Lower lobe of right lung (tissue), 2 donors: Measurements from ENCODE around the gene ABTB2. TPM values are rescaled to one million over a fixed set of nuclear protein-coding genes. Genes with fewer than 3 reads are reported as not detected.

Source experiments
- ATAC-seq, 2 donors: fragments of 200-7000 bp; cut with Tn5 transposase; one replicate each; pipeline ENCODE4 v1.9.1; 2020 to 2022; ENCODE audit warnings: mild to moderate bottlenecking in 2 of 2, moderate library complexity in 2 of 2
- DNase-seq: peaks from one replicate; pipeline ENCODE4 v3.0.0-alpha.2; 2020
- H3K27ac ChIP-seq: fragments of 200-600 bp; one replicate; pipeline ENCODE4 v1.8.0; 2022
- H3K27me3 ChIP-seq: fragments of 200-600 bp; one replicate; pipeline ENCODE4 v1.8.0; 2022; ENCODE audit warnings: low read depth
- H3K36me3 ChIP-seq: fragments of 200-600 bp; one replicate; pipeline ENCODE4 v1.8.0; 2022; ENCODE audit warnings: mild to moderate bottlenecking
- H3K4me1 ChIP-seq: fragments of 200-600 bp; one replicate; pipeline ENCODE4 v1.8.0; 2022
- H3K4me3 ChIP-seq: fragments of 200-600 bp; one replicate; pipeline ENCODE4 v1.8.0; 2022; ENCODE audit warnings: mild to moderate bottlenecking
- H3K9me3 ChIP-seq: fragments of 200-600 bp; one replicate; pipeline ENCODE4 v1.8.0; 2022
- intact Hi-C: fragments of 100-400 bp; cut with DNase I; formaldehyde crosslinking; loops from one replicate; pipeline ENCODE4 v1.11.0; 2022
- long read RNA-seq: library from polyadenylated mRNA; unstranded; transcript quantifications from one replicate; pipeline ENCODE4 v2.0.0, GENCODE V29; 2021
- total RNA-seq: library from RNA; stranded (reverse); fragmentation: NEBNext Ultra II Directional; extraction: Animal tissue kit (Norgen Biotek cat#: 25700); gene quantifications from one replicate; pipeline ENCODE4 v1.2.1, GENCODE V29; 2021
- TF ChIP-seq, protein P1 (sequence below): fragments of 200-600 bp; IDR thresholded peaks from one replicate; pipeline ENCODE4 v1.8.0; 2022; ENCODE audit warnings: antibody characterized with exemption, mild to moderate bottlenecking
- donor health status: DM: no; HTN: yes; CAD: no; lungs with severe emphysema.

The ABTB2 gene
- 2.7 TPM for total RNA-seq
- long read RNA-seq, result 0 reads

DNA sequence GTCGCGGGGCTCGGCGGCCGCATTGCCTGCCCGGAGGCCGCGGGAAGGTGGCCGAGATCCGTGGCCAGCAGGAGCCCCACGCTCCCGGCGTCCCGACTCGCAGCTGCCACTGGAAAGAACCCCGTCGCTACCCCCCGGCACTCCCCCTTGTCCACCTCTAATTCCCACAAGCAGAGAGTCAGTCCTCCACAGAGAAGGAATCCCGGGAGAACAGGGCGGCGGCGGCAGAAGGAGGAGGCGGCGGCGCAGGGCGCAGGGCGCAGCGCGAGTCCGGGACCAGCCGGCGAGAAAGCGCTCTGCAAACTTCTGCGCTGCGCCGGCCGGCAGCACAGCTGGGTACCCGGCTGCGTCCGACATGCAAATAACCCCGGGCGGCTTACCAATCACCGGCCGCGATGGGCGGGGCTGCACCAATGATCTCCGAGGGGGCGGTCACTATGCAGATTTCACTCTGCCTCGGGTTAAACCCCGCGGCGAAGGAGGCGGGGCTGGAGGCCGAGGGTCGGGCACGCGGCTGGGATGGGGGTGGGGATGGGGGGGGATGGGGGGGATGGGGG is at the start of gene ABTB2:
TSS of gene ABTB2 (minus strand) at position 310 of the 557 bp plus-strand sequence.
- H3K27me3 ChIP-seq, result peaks cover 19% of the 10 kb centered on the region
- DNase-seq (peak; percentile 99), ATAC-seq (peak; percentile 96 to 98)
- no peaks in the 10 kb centered on the region for H3K9me3 ChIP-seq
- H3K27ac ChIP-seq, result peak within 1 kb of the TSS; percentile 59
- TF ChIP-seq, protein P1, sequence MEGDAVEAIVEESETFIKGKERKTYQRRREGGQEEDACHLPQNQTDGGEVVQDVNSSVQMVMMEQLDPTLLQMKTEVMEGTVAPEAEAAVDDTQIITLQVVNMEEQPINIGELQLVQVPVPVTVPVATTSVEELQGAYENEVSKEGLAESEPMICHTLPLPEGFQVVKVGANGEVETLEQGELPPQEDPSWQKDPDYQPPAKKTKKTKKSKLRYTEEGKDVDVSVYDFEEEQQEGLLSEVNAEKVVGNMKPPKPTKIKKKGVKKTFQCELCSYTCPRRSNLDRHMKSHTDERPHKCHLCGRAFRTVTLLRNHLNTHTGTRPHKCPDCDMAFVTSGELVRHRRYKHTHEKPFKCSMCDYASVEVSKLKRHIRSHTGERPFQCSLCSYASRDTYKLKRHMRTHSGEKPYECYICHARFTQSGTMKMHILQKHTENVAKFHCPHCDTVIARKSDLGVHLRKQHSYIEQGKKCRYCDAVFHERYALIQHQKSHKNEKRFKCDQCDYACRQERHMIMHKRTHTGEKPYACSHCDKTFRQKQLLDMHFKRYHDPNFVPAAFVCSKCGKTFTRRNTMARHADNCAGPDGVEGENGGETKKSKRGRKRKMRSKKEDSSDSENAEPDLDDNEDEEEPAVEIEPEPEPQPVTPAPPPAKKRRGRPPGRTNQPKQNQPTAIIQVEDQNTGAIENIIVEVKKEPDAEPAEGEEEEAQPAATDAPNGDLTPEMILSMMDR, result no peak
- H3K4me1 ChIP-seq, result peaks cover 31% of the 10 kb centered on the region
- H3K4me3 ChIP-seq, result peak within 1 kb of the TSS; percentile 71
- H3K36me3 ChIP-seq, result no peaks in the 10 kb centered on the region
- intact Hi-C loops, result loop anchor here (5.0 kb wide), 2 partner anchors 185 to 360 kb away; no protein-coding TSS in a partner anchor

DNA sequence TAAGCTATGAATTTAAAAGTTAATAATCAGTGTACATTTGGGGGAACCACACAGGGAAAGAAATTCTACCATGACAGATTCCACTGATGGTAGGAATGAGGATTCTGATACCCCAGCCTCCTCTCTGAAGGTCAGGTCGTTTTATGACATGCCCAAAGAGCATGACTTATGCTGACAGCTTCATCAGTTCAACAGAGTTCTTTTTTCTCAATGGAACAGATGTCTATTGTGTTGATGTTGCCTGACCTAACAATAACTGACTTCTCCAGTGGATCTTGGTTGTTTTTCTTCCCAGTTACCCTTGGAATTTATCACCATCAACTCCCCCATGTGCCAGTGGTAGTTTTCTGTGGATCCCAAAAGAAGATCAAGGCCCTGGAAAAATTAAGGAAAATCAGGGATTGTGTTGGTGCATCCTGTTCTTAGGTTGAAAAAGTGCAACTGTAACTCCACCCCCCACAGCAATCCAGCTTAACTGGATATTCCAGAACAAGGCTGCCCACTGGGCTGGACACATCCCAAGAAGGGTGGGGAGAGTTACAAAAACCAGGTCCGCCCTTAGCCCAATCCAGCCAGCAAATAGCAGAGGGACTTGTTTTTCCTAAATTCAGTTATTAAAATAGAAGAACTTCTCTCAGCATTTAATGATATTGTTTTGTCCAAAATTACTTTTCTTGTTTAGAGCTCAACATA is 49.5 kb upstream of the ABTB2 start:
- ATAC-seq (no peak), DNase-seq (no peak)
- intact Hi-C loops, result no loop called here
- Histone ChIP-seq H3K4me3 (no peak overlapping the region), H3K36me3 (no peaks in the 10 kb centered on the region), H3K4me1 (no peaks in the 10 kb centered on the region), H3K27me3 (no peaks in the 10 kb centered on the region), H3K27ac (no peak overlapping the region), H3K9me3 (no peaks in the 10 kb centered on the region)
- TF ChIP-seq, protein P1, result no peak

GRCh38 chr11:34406413-34406812 is 48.6 kb upstream of the ABTB2 start:
- TF ChIP-seq, protein P1, result no peak

GRCh38 chr11:34405079-34405858 is 47.5 kb upstream of the ABTB2 start:
- ATAC-seq (peak in 1 of 2 donors; percentile 32), DNase-seq (no peak)
- no peaks in the 10 kb centered on the region for H3K27me3 ChIP-seq
- H3K9me3 ChIP-seq, result no peaks in the 10 kb centered on the region
- TF ChIP-seq, protein P1, result no peak
- no peaks in the 10 kb centered on the region for H3K36me3 ChIP-seq
- no peak overlapping the region for H3K27ac ChIP-seq
- intact Hi-C loops, result no loop called here
- no peak overlapping the region for H3K4me3 ChIP-seq
- no peaks in the 10 kb centered on the region for H3K4me1 ChIP-seq

More at GRCh38 chr11:34406413-34406812, 48.6 kb upstream of the ABTB2 start:
- Histone ChIP-seq H3K4me3 (no peak overlapping the region), H3K27me3 (no peaks in the 10 kb centered on the region), H3K27ac (no peak overlapping the region), H3K4me1 (no peaks in the 10 kb centered on the region), H3K9me3 (no peaks in the 10 kb centered on the region), H3K36me3 (no peaks in the 10 kb centered on the region)
- DNase-seq, result no peak
- intact Hi-C loops, result no loop called here
- ATAC-seq, result no peak

GRCh38 chr11:34404280-34404679 is 46.5 kb upstream of the ABTB2 start:
- Histone ChIP-seq H3K4me1 (no peaks in the 10 kb centered on the region), H3K27me3 (no peaks in the 10 kb centered on the region), H3K9me3 (no peaks in the 10 kb centered on the region), H3K4me3 (no peak overlapping the region), H3K36me3 (no peaks in the 10 kb centered on the region), H3K27ac (no peak overlapping the region)
- no peak for DNase-seq
- ATAC-seq, result no peak
- intact Hi-C loops, result no loop called here
- TF ChIP-seq, protein P1, result no peak
